ENCODE data around the gene ZNF490.

Gene ZNF490

GRCh38 chr19:12611361-12611699 lies 717 bp upstream of the ZNF490 start:
- POLR2A ChIA-PET = interaction anchor here (0.5 to 1.7 kb wide), 20 partner anchors 10 to 608 kb away, joined by 3 to 9 read pairs (median 4); partner anchors contain the start of genes DHPS, MAN2B1, WDR83 and ZNF442
- peaks cover 23 to 38% of the 10 kb centered on the region in 2 experiments; a peak in 2 of 3 replicates for H3K36me3 ChIP-seq (ENCODE audit: control insufficient read depth in 2 of 2, insufficient read depth in 1 of 2, low read length in 2 of 2)
- peaks cover 8% of the 10 kb centered on the region; the same call in 1 of the 2 replicates for H3K4me1 ChIP-seq (ENCODE audit: control insufficient read depth, insufficient read depth, low read length)
- no peaks in the 10 kb centered on the region for H3K9me3 ChIP-seq (ENCODE audit: control insufficient read depth, insufficient read depth, low read depth, low read length)
- peak overlapping the region; percentile 81 for H3K27ac ChIP-seq (ENCODE audit: extremely low read depth, low read depth, low read length)
- CTCF ChIA-PET = interaction anchor here (0.6 to 1.4 kb wide), 3 partner anchors 48 to 152 kb away, joined by 3 to 7 read pairs (median 4); no protein-coding TSS in a partner anchor
- H3K4me3 ChIP-seq (ENCODE audit: low read depth, low read length) = peak overlapping the region; percentile 100
- TF ChIP-seq, protein P1, sequence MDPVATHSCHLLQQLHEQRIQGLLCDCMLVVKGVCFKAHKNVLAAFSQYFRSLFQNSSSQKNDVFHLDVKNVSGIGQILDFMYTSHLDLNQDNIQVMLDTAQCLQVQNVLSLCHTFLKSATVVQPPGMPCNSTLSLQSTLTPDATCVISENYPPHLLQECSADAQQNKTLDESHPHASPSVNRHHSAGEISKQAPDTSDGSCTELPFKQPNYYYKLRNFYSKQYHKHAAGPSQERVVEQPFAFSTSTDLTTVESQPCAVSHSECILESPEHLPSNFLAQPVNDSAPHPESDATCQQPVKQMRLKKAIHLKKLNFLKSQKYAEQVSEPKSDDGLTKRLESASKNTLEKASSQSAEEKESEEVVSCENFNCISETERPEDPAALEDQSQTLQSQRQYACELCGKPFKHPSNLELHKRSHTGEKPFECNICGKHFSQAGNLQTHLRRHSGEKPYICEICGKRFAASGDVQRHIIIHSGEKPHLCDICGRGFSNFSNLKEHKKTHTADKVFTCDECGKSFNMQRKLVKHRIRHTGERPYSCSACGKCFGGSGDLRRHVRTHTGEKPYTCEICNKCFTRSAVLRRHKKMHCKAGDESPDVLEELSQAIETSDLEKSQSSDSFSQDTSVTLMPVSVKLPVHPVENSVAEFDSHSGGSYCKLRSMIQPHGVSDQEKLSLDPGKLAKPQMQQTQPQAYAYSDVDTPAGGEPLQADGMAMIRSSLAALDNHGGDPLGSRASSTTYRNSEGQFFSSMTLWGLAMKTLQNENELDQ (tag by site-specific recombination; IDR thresholded peaks at IDR 0.05; ENCODE audit: low read depth) = no peak
- TF ChIP-seq ZNF335 (tag by site-specific recombination; conservative IDR thresholded peaks at IDR 0.05) = peak; percentile 25; the same call in 1 of the 2 replicates
- TF ChIP-seq MZF1 (tag by site-specific recombination; IDR thresholded peaks at IDR 0.05; ENCODE audit: borderline replicate concordance) = no peak
- TF ChIP-seq ZNF157 (tag by site-specific recombination; IDR thresholded peaks at IDR 0.05) = no peak
- peak; percentile 99 for TF ChIP-seq IKZF3 (tag by site-specific recombination; IDR thresholded peaks at IDR 0.05)
- peak; percentile 76 for TF ChIP-seq ZNF600 (tag by site-specific recombination; IDR thresholded peaks at IDR 0.05)
- TF ChIP-seq, protein P2, sequence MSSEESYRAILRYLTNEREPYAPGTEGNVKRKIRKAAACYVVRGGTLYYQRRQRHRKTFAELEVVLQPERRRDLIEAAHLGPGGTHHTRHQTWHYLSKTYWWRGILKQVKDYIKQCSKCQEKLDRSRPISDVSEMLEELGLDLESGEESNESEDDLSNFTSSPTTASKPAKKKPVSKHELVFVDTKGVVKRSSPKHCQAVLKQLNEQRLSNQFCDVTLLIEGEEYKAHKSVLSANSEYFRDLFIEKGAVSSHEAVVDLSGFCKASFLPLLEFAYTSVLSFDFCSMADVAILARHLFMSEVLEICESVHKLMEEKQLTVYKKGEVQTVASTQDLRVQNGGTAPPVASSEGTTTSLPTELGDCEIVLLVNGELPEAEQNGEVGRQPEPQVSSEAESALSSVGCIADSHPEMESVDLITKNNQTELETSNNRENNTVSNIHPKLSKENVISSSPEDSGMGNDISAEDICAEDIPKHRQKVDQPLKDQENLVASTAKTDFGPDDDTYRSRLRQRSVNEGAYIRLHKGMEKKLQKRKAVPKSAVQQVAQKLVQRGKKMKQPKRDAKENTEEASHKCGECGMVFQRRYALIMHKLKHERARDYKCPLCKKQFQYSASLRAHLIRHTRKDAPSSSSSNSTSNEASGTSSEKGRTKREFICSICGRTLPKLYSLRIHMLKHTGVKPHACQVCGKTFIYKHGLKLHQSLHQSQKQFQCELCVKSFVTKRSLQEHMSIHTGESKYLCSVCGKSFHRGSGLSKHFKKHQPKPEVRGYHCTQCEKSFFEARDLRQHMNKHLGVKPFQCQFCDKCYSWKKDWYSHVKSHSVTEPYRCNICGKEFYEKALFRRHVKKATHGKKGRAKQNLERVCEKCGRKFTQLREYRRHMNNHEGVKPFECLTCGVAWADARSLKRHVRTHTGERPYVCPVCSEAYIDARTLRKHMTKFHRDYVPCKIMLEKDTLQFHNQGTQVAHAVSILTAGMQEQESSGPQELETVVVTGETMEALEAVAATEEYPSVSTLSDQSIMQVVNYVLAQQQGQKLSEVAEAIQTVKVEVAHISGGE (tag by site-specific recombination; conservative IDR thresholded peaks at IDR 0.05; ENCODE audit: low read depth) = peak; percentile 81
- TF ChIP-seq, protein P3, sequence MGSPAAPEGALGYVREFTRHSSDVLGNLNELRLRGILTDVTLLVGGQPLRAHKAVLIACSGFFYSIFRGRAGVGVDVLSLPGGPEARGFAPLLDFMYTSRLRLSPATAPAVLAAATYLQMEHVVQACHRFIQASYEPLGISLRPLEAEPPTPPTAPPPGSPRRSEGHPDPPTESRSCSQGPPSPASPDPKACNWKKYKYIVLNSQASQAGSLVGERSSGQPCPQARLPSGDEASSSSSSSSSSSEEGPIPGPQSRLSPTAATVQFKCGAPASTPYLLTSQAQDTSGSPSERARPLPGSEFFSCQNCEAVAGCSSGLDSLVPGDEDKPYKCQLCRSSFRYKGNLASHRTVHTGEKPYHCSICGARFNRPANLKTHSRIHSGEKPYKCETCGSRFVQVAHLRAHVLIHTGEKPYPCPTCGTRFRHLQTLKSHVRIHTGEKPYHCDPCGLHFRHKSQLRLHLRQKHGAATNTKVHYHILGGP (tag by site-specific recombination; IDR thresholded peaks at IDR 0.05) = no peak
- TF ChIP-seq, protein P4, sequence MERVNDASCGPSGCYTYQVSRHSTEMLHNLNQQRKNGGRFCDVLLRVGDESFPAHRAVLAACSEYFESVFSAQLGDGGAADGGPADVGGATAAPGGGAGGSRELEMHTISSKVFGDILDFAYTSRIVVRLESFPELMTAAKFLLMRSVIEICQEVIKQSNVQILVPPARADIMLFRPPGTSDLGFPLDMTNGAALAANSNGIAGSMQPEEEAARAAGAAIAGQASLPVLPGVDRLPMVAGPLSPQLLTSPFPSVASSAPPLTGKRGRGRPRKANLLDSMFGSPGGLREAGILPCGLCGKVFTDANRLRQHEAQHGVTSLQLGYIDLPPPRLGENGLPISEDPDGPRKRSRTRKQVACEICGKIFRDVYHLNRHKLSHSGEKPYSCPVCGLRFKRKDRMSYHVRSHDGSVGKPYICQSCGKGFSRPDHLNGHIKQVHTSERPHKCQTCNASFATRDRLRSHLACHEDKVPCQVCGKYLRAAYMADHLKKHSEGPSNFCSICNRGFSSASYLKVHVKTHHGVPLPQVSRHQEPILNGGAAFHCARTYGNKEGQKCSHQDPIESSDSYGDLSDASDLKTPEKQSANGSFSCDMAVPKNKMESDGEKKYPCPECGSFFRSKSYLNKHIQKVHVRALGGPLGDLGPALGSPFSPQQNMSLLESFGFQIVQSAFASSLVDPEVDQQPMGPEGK (tag by site-specific recombination; IDR thresholded peaks at IDR 0.05) = peak; percentile 89
- no peak for TF ChIP-seq ZNF132 (tag by site-specific recombination; IDR thresholded peaks at IDR 0.05; ENCODE audit: borderline replicate concordance)
- no peak for TF ChIP-seq KLF16 (tag by site-specific recombination; IDR thresholded peaks at IDR 0.05)
- TF ChIP-seq ZNF274 (IDR thresholded peaks at IDR 0.05; ENCODE audit: low read length) = no peak
- TF ChIP-seq ZNF274 (tag by site-specific recombination; IDR thresholded peaks at IDR 0.05; ENCODE audit: borderline replicate concordance) = no peak
- TF ChIP-seq ZSCAN23 (tag by site-specific recombination; IDR thresholded peaks at IDR 0.05) = no peak
- no peak for TF ChIP-seq ZNF426 (tag by site-specific recombination; IDR thresholded peaks at IDR 0.05)
- no peak for TF ChIP-seq KLF1 (tag by site-specific recombination; IDR thresholded peaks at IDR 0.05)
- TF ChIP-seq GLI4 (tag by site-specific recombination; IDR thresholded peaks at IDR 0.05) = no peak
- no peak for TF ChIP-seq ZNF175 (tag by site-specific recombination; IDR thresholded peaks at IDR 0.05)
- no peak for TF ChIP-seq OSR2 (tag by site-specific recombination; IDR thresholded peaks at IDR 0.05)
- TF ChIP-seq, protein P5, sequence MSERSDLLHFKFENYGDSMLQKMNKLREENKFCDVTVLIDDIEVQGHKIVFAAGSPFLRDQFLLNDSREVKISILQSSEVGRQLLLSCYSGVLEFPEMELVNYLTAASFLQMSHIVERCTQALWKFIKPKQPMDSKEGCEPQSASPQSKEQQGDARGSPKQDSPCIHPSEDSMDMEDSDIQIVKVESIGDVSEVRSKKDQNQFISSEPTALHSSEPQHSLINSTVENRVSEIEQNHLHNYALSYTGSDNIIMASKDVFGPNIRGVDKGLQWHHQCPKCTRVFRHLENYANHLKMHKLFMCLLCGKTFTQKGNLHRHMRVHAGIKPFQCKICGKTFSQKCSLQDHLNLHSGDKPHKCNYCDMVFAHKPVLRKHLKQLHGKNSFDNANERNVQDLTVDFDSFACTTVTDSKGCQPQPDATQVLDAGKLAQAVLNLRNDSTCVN (tag by site-specific recombination; optimal IDR thresholded peaks at IDR 0.05) = no peak
- TF ChIP-seq ZNF639 (tag by site-specific recombination; IDR thresholded peaks at IDR 0.05) = no peak
- no peak for TF ChIP-seq ZNF23 (tag by site-specific recombination; IDR thresholded peaks at IDR 0.05; ENCODE audit: borderline replicate concordance)
- TF ChIP-seq ZNF571 (tag by site-specific recombination; IDR thresholded peaks at IDR 0.05) = no peak
- no peak for TF ChIP-seq ZNF645 (tag by site-specific recombination; IDR thresholded peaks at IDR 0.05)
- no peak for TF ChIP-seq ZNF521 (tag by site-specific recombination; IDR thresholded peaks at IDR 0.05)
